Neural progenitor cell (in vitro differentiated cells): ENCODE measurements around the gene EXOSC10.

Source experiments
- EZH2phosphoT487 ChIP-seq: fragments of 200-600 bp; sonication (generic); IDR thresholded peaks from 2 replicates; pipeline ENCODE4 v1.6.1; 2017; ENCODE audit warnings: antibody characterized with exemption
- TF ChIP-seq, protein P1 (sequence below): fragments of 200-600 bp; sonication (generic); IDR thresholded peaks from 2 replicates; pipeline ENCODE4 v1.5.1; 2017; ENCODE audit warnings: antibody characterized with exemption, mild to moderate bottlenecking

- TF ChIP-seq, protein P1, sequence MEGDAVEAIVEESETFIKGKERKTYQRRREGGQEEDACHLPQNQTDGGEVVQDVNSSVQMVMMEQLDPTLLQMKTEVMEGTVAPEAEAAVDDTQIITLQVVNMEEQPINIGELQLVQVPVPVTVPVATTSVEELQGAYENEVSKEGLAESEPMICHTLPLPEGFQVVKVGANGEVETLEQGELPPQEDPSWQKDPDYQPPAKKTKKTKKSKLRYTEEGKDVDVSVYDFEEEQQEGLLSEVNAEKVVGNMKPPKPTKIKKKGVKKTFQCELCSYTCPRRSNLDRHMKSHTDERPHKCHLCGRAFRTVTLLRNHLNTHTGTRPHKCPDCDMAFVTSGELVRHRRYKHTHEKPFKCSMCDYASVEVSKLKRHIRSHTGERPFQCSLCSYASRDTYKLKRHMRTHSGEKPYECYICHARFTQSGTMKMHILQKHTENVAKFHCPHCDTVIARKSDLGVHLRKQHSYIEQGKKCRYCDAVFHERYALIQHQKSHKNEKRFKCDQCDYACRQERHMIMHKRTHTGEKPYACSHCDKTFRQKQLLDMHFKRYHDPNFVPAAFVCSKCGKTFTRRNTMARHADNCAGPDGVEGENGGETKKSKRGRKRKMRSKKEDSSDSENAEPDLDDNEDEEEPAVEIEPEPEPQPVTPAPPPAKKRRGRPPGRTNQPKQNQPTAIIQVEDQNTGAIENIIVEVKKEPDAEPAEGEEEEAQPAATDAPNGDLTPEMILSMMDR: no peak
- TF ChIP-seq EZH2phosphoT487: no peak
These were observed 43.7 kb upstream of the EXOSC10 start for GRCh38 chr1:11143401-11143800.
